ENCODE measurements around the gene CDK13. TPM values are rescaled to one million over a fixed set of nuclear protein-coding genes. Genes with fewer than 3 reads are reported as not detected.
"Not testable (repeated sequence)": the region's sequence is repeated elsewhere in the genome, so short reads cannot be mapped to it uniquely, and the experiment has no call there.

The CDK13 gene
- total RNA-seq, 1 donor from 2014 or later = 50.2 TPM

DNA sequence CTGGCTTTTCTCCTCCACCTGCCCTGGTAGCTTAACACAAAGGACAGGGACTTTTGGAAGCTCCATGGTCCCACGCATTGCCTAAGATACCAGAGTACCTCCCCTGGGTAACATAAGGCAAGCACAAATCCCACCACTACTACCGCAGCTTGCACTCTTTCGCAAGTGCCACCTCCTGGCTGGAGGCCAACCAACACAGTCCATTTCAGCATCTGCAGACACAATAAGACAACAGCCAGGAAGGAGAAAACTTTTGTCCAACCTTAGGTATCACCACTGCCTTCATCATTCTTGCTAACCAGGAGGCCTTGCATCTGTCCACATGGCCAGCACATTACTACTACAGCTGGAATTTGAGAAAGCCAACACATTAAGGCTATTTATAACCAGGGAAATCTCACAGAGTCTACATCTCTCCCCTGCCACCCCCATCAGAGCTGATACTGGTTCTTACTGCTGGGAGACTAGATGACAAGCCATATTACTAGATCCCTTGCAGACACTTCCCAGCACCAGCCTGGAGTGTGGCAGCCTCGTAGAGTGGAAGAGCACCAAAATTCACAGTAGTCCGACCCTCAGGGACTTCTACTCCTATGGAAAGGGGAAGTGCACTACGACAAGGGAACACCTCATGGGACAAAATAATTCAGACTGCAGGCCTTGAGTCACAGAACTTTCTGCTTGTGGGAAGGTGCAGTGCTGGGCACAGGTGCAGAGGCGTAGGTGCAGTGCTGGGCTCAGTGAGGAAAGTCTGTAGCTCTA, 39.8 kb upstream of the CDK13 start:
- Mint-ChIP-seq H3K36me3 (ENCODE audit: low read depth) (peaks cover 5% of the 10 kb centered on the region), H3K4me3 (no peak overlapping the region), H3K4me1 (no peaks in the 10 kb centered on the region), H3K9me3 (peaks cover 10% of the 10 kb centered on the region), H3K27me3 (ENCODE audit: low read depth) (peaks cover 3% of the 10 kb centered on the region), H3K27ac (ENCODE audit: unreplicated experiment) (peak overlapping the region; percentile 57)
- DNase-seq (ENCODE audit: low read depth, low spot score) = no peak
- TF ChIP-seq CTCF (conservative IDR thresholded peaks at IDR 0.05) = no peak

GRCh38 chr7:39911167-39911566, 38.9 kb upstream of the CDK13 start:
- peaks cover 3% of the 10 kb centered on the region for H3K27me3 Mint-ChIP-seq (ENCODE audit: low read depth)
- H3K4me1 Mint-ChIP-seq = no peaks in the 10 kb centered on the region
- H3K36me3 Mint-ChIP-seq (ENCODE audit: low read depth) = peaks cover 5% of the 10 kb centered on the region
- DNase-seq (ENCODE audit: low read depth, low spot score) = no peak
- no peak overlapping the region for H3K27ac Mint-ChIP-seq (ENCODE audit: unreplicated experiment)
- peaks cover 10% of the 10 kb centered on the region for H3K9me3 Mint-ChIP-seq
- H3K4me3 Mint-ChIP-seq = no peak overlapping the region
- no peak for TF ChIP-seq CTCF (conservative IDR thresholded peaks at IDR 0.05)

DNA sequence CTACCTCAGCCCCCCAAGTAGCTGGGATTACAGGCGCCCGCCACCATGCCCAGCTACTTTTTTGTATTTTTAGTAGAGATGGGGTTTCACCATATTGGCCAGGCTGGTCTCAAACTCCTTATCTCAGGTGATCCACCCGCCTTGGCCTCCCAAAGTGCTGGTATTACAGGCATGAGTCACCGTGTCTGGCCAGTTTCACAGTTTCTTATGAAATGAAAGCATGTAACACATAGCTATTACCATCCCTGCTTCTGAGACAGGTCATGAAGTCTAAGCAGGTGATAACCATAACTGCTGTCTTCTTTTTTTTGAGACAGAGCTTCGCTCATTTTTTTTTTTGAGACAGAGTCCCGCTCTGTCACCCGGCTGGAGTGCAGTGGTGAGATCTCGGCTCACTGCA, 34.2 kb upstream of the CDK13 start:
- H3K27me3 Mint-ChIP-seq (ENCODE audit: low read depth); H3K9me3 Mint-ChIP-seq; H3K27ac Mint-ChIP-seq (ENCODE audit: unreplicated experiment); H3K36me3 Mint-ChIP-seq (ENCODE audit: low read depth); H3K4me3 Mint-ChIP-seq; DNase-seq (ENCODE audit: low read depth, low spot score); H3K4me1 Mint-ChIP-seq: not testable (repeated sequence)

- Mint-ChIP-seq H3K27me3 (ENCODE audit: low read depth) (peaks cover 3% of the 10 kb centered on the region), H3K9me3 (no peaks in the 10 kb centered on the region), H3K4me3 (no peak overlapping the region), H3K4me1 (no peaks in the 10 kb centered on the region), H3K36me3 (ENCODE audit: low read depth) (no peaks in the 10 kb centered on the region), H3K27ac (ENCODE audit: unreplicated experiment) (no peak overlapping the region)
- no peak for TF ChIP-seq CTCF (conservative IDR thresholded peaks at IDR 0.05)
- DNase-seq (ENCODE audit: low read depth, low spot score) = no peak
Observed at GRCh38 chr7:39919646-39920045, 30.4 kb upstream of the CDK13 start.

DNA sequence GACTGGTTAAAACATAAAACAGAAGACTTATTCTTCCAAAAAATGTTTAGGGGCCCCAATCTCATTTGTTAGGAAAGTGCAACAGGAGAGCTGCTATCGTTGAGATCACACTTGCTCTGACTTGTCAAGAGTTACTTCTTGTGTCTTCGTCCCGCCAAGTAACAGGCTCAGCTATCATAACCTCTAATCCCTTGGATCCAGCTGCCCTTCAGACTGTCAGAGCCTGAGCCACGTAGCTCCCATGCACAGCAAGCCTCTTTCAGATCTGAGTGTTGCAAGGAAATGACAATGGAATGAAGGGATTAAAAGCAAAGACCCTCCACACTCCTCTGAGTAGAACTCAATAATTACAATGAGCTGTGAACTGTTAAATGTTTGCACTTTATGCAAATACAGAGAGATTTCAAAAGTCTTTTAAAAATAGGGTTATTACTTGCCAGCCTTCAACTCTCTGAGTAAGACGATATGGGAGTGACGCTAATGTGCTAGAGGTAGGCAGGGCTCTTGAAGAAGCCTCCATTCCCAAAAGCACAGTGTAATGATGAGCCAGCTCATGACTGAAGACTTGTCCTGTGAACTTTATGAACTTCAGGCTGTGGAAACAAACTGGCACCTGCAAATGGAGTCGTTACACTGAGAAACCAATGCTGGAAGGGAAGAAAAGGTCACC, 28.4 kb upstream of the CDK13 start:
- Mint-ChIP-seq H3K27ac (ENCODE audit: unreplicated experiment) (no peak overlapping the region), H3K4me3 (no peak overlapping the region), H3K36me3 (ENCODE audit: low read depth) (no peaks in the 10 kb centered on the region), H3K9me3 (no peaks in the 10 kb centered on the region), H3K27me3 (ENCODE audit: low read depth) (no peaks in the 10 kb centered on the region), H3K4me1 (no peaks in the 10 kb centered on the region)
- TF ChIP-seq CTCF (conservative IDR thresholded peaks at IDR 0.05) = no peak
- no peak for DNase-seq (ENCODE audit: low read depth, low spot score)

DNA sequence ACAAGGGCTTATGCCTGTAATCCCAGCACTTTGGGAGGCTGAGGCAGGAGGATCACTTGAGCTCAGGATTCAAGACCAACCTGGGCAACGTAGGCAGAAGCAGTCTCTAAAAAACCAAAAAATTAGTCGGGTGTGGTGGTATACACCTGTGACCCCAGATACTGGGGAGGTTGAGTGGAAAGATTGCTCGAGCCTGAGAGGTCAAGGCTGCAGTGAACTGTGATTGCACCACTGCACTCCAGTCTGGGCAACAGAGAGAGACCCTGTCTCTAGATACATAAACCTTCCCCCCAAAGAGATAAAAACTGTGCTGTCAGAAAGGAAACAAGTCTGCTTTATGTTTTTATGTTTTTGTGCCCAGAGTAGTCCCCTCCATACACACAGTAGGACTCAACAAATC, 27.5 kb upstream of the CDK13 start:
- Mint-ChIP-seq H3K4me3 (no peak overlapping the region), H3K4me1 (no peaks in the 10 kb centered on the region), H3K27ac (ENCODE audit: unreplicated experiment) (no peak overlapping the region), H3K9me3 (no peaks in the 10 kb centered on the region), H3K27me3 (ENCODE audit: low read depth) (no peaks in the 10 kb centered on the region), H3K36me3 (ENCODE audit: low read depth) (no peaks in the 10 kb centered on the region)
- DNase-seq (ENCODE audit: low read depth, low spot score) = no peak
- no peak for TF ChIP-seq CTCF (conservative IDR thresholded peaks at IDR 0.05)
